Astrocyte (in vitro differentiated cells and primary cell): Measurements from ENCODE around the gene ARL4C.

Experiments used
- CTCF ChIP-seq: IDR thresholded peaks from 2 replicates; pipeline ENCODE4 v1.5.1; 2011; ENCODE audit warnings: low read depth, mild to moderate bottlenecking, inconsistent platforms, low read length, moderate library complexity; ENCODE audit not compliant: insufficient read depth
- EZH2 ChIP-seq: IDR thresholded peaks from 2 replicates; pipeline ENCODE4 v1.6.1; 2012; ENCODE audit warnings: mild to moderate bottlenecking, low read length, inconsistent platforms; ENCODE audit not compliant: insufficient read depth

GRCh38 chr2:234490271-234491091 is 6.4 kb downstream of the ARL4C start:
- TF ChIP-seq CTCF = no peak
- no peak for TF ChIP-seq EZH2
